Hepatocyte (in vitro differentiated cells): ENCODE results near the gene GPR62. TPM values are rescaled to one million over a fixed set of nuclear protein-coding genes. Genes with fewer than 3 reads are reported as not detected.

ENCODE experiments used
- DNase-seq: peaks from one replicate; pipeline ENCODE4 v3.0.0-alpha.2; 2016; ENCODE audit warnings: low spot score
- H2AFZ ChIP-seq: fragments of 200-600 bp; sonication (generic); 2 replicates; pipeline ENCODE4 v1.6.0; 2016; ENCODE audit warnings: antibody characterized with exemption, mild to moderate bottlenecking
- H3K27ac ChIP-seq: fragments of 200-600 bp; sonication (generic); 2 replicates; pipeline ENCODE4 v1.5.1; 2016; ENCODE audit warnings: mild to moderate bottlenecking
- H3K27me3 ChIP-seq: fragments of 200-600 bp; sonication (generic); 2 replicates; pipeline ENCODE4 v1.6.1; 2016
- H3K36me3 ChIP-seq: fragments of 200-600 bp; sonication (generic); replicated peaks from 2 replicates; pipeline ENCODE4 v1.5.1; 2016; ENCODE audit warnings: low read depth; ENCODE audit not compliant: insufficient read depth
- H3K4me1 ChIP-seq: fragments of 200-600 bp; sonication (generic); 2 replicates; pipeline ENCODE4 v1.5.1; 2016; ENCODE audit warnings: mild to moderate bottlenecking, moderate library complexity; ENCODE audit not compliant: insufficient read depth
- H3K4me2 ChIP-seq: fragments of 200-600 bp; sonication (generic); 2 replicates; pipeline ENCODE4 v1.6.0; 2016
- H3K4me3 ChIP-seq: fragments of 200-600 bp; sonication (generic); 2 replicates; pipeline ENCODE4 v1.5.1; 2016; ENCODE audit warnings: mild to moderate bottlenecking
- H3K79me2 ChIP-seq: fragments of 200-600 bp; sonication (generic); 2 replicates; pipeline ENCODE4 v1.6.0; 2017; ENCODE audit warnings: mild to moderate bottlenecking
- H3K9me2 ChIP-seq: fragments of 200-600 bp; sonication (generic); replicated peaks from 2 replicates; pipeline ENCODE4 v1.6.0; 2017; ENCODE audit warnings: mild to moderate bottlenecking; ENCODE audit not compliant: insufficient read depth
- H3K9me3 ChIP-seq: fragments of 200-600 bp; sonication (generic); 2 replicates; pipeline ENCODE4 v1.5.1; 2016; ENCODE audit warnings: low read depth, mild to moderate bottlenecking
- H4K20me1 ChIP-seq: fragments of 200-600 bp; sonication (generic); 2 replicates; pipeline ENCODE4 v1.6.0; 2016; ENCODE audit warnings: mild to moderate bottlenecking; ENCODE audit not compliant: insufficient read depth, poor library complexity, severe bottlenecking
- CTCF ChIP-seq: fragments of 200-600 bp; sonication (generic); IDR thresholded peaks from 2 replicates; pipeline ENCODE4 v1.5.1; 2016; ENCODE audit warnings: antibody characterized with exemption, mild to moderate bottlenecking; ENCODE audit not compliant: poor library complexity
- EZH2 ChIP-seq: fragments of 200-600 bp; sonication (generic); IDR thresholded peaks from 2 replicates; pipeline ENCODE4 v1.6.1; 2016; ENCODE audit warnings: antibody characterized with exemption, mild to moderate bottlenecking, borderline replicate concordance
- EZH2phosphoT487 ChIP-seq: fragments of 200-600 bp; sonication (generic); IDR thresholded peaks from one replicate; pipeline ENCODE4 v1.6.1; 2018; ENCODE audit warnings: antibody characterized with exemption, mild to moderate bottlenecking, low read depth, moderate library complexity; ENCODE audit not compliant: unreplicated experiment, severe bottlenecking
- WGBS: methylation state at CpG from one replicate; pipeline ENCODE4 v1.1.6; 2016; ENCODE audit warnings: low lambda C conversion rate; ENCODE audit errors: missing lambda C conversion rate; 5-methylcytosine and 5-hydroxymethylcytosine counted together
- polyA plus RNA-seq: library from polyadenylated mRNA; unstranded; fragments of >200 nt; fragmentation: Nextera tagmentation; extraction: Ambion mirVana; gene quantifications from 2 replicates; pipeline ENCODE4 v1.2.1, GENCODE V29; 2016
- total RNA-seq: library from RNA; depleted of rRNA; stranded (reverse); fragments of >200 nt; gene quantifications from 2 replicates; pipeline ENCODE4 v1.2.3, GENCODE V29; 2014

GPR62 gene
- total and polyA plus RNA-seq, 2 experiments from 2014 or later: 0.08 TPM; not detected in 1

GRCh38 chr3:51934991-51935885 lies 19.9 kb upstream of the GPR62 start:
- Histone ChIP-seq H3K79me2 (peaks cover 13% of the 10 kb centered on the region), H3K9me3 (no peaks in the 10 kb centered on the region), H3K27ac (no peak overlapping the region), H2AFZ (no peak overlapping the region), H3K4me3 (no peak overlapping the region), H3K4me1 (no peaks in the 10 kb centered on the region), H3K4me2 (no peak overlapping the region), H3K9me2 (no peaks in the 10 kb centered on the region), H3K36me3 (no peaks in the 10 kb centered on the region), H3K27me3 (no peaks in the 10 kb centered on the region), H4K20me1 (no peaks in the 10 kb centered on the region)
- no peak for DNase-seq
- TF ChIP-seq EZH2phosphoT487 (no peak), CTCF (no peak), EZH2 (no peak)
- WGBS: 96% methylated on average over 27 of the region's 28 CpGs

DNA sequence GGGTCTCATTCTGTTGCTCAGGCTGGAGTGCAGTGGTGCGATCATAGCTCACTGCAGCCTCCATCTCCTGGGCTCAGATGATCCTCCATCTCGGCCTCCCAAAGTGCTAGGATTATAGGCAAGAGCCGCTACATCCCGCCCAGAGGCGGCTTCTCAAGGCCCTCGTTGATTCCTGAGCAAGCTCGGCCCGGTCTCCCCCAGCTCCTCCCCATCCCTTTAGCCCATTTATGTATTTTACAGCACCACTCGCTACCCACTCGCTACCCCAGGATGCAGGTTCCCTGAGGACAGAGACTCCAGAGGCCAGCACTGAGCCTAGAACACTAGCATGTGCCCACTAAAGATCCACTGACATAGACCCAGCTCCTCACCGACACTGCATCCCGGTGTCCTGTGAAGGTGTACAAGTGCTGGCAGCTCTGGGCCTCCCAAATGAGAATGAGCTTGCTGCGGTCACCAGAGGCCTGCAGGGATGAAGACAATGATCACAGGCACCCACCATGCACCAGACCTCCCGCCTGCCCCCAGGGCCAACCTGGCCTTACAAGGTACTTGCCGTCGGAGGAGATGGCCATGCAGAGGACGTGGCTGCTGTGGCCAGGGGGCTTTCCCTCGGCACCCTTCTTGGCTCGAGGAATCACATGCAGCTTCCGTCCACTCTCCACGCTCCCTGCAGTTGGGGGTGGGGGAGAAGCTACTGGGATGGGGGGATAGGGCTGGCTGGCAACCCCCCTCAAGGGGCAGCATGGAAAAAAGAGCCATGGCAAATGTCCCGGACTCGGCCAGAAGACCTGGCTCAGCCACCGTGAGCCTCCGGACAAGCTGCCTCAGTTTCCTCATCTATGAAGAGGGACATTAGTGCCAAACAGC lies 19.1 kb upstream of the GPR62 start:
- Histone ChIP-seq H3K27ac (no peak overlapping the region), H4K20me1 (no peaks in the 10 kb centered on the region), H3K27me3 (no peaks in the 10 kb centered on the region), H3K9me3 (no peaks in the 10 kb centered on the region), H3K9me2 (no peaks in the 10 kb centered on the region), H3K4me3 (no peak overlapping the region), H3K4me2 (no peak overlapping the region), H3K4me1 (no peaks in the 10 kb centered on the region), H3K36me3 (no peaks in the 10 kb centered on the region), H2AFZ (no peak overlapping the region), H3K79me2 (peaks cover 22% of the 10 kb centered on the region)
- DNase-seq: no peak
- TF ChIP-seq EZH2phosphoT487: no peak
- no peak for TF ChIP-seq CTCF
- no peak for TF ChIP-seq EZH2
- 98% methylated on average over 25 of the region's 25 CpGs for WGBS

- TF ChIP-seq EZH2phosphoT487 (no peak), EZH2 (no peak), CTCF (no peak)
- H3K9me3 ChIP-seq: no peaks in the 10 kb centered on the region
- H3K79me2 ChIP-seq: peaks cover 24% of the 10 kb centered on the region
- no peak overlapping the region for H3K4me2 ChIP-seq
- no peak overlapping the region for H3K27ac ChIP-seq
- H3K36me3 ChIP-seq: no peaks in the 10 kb centered on the region
- H4K20me1 ChIP-seq: no peaks in the 10 kb centered on the region
- no peaks in the 10 kb centered on the region for H3K27me3 ChIP-seq
- H2AFZ ChIP-seq: no peak overlapping the region
- no peaks in the 10 kb centered on the region for H3K9me2 ChIP-seq
- H3K4me1 ChIP-seq: no peaks in the 10 kb centered on the region
- 92% methylated on average over 9 of the region's 9 CpGs for WGBS
- no peak for DNase-seq
- no peak overlapping the region for H3K4me3 ChIP-seq
These were observed 18.2 kb upstream of the GPR62 start for GRCh38 chr3:51937014-51937413.
